ENCODE data around the gene UBC.
A peak's percentile ranks its signal among the peaks of the same experiment; 100 is the strongest.
"Not testable (repeated sequence)": the region's sequence is repeated elsewhere in the genome, so short reads cannot be mapped to it uniquely, and the experiment has no call there.

Gene UBC

DNA sequence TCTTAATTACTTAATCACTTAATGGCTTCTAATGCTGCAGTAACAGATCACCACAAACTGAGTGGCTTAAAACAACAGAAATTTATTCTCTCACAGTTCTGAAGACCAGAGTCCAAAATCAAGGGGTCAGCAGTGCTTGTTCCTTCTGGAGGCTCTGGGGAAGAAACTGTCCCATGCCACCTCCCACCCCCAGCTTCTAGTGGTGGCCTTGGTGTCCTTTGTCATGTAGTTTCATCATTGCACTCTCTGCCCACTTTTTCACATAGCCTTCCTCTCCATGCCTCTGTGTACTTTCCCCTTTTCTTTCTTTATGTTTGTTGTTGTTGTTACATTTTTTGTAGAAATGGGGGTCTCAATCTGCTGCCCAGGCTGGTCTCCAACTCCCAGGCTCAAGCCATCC is 16.1 kb upstream of the UBC start:
- DNase-seq, result no peak

DNA sequence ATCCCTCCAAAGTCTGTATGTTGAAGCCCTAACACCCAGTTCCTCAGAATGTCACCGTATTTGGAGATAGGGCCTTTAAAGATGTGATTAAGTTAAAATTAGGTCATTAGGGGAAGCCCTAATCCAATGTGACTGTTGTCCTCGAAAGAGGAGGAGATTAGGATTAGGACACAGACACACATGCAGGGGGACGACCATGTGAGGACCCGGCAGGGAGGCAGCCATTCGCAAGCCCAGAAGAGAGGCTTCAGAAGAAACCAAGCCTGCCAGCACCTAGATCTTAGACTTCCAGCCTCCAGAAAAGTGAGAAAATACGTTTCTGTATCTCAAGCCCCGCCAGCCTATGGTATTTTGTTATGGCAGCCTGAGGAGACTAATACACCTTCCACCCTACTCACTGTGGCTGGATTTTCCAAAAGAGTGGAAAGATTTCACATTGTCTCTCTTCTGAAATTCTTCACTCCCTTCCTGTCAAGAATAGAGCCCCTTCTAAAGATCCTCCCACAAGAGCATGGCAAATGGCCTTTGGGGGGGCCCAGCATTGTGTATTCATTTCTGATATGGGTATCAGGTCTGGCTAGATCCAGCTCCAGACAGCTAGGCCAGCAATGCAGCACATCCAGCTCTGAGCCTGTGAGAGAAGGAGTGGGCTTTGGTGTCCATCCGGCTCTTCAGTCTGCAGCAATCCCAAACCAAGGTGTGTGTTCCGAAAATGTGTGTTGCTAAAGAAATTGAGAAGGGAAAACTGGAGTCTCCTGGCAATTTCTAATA is 15.4 kb upstream of the UBC start:
- no peak for DNase-seq

DNA sequence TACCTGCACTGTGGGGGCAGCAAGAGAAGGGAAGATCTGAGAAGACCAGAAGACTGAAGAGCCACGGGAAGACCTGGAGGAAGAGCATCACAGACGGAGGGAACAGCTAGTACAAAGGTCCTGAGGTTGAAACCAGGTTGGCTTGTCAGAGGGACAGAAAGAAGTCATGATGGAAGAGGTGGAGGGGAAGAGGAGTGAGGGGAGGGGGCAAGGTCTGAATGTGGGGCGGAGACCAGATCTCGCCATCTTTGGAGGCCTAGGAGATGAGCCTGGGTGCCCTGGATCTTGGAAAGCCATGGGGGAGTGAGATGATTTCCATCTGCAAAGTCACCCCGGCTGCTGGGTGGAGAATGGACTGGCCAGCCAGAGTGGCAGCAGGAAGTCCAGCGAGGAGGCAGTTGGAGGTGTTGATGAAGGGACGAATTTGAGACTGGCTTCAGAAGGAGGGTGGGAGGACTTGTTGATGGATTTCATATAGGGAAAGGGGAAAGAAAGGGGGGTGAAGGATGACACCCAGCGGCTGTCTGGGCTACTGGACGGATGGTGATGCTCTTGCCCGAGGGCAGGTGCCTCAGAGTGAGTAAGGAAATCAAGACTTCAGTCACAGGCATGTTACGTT is 14.6 kb upstream of the UBC start:
- no peak for DNase-seq

DNA sequence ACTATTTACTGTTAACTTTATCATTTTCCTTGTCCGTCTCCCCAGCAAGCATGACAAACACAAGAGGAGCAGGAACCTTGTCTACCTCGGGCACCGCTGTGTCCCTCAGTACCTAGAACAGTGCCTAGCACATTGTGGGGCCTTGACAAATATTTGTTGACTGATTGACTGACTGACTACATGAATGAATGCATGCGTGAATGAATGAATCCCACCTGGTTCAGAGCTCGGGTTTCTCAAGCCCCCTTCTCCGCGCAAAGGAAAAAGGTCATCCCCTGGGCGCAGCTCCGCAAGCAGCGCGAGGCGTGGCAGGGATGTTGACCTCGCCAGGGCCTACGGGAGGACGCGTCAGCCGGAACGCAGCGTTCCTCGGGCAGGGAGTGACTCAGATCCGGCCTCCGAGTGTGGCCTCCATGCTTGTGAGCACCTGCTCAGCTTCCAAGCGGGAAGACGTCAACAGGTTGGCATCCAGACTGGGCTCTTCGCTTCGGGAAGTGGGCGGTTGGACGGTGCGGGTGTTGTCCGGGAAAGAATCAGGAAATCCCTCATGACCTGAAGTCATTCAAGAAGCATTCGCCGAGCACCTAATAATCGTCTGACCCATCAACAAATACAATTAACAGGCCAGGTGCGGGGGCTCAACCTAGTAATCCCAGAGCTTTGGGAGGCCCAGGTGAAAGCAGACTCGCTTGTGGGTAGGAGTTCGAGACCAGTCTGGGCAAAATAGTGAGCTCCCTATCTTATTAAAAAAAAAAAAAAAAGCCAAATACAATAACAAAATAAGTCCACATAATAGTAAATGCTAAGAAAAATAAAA is 13.9 kb upstream of the UBC start:
- no peak for DNase-seq

DNA sequence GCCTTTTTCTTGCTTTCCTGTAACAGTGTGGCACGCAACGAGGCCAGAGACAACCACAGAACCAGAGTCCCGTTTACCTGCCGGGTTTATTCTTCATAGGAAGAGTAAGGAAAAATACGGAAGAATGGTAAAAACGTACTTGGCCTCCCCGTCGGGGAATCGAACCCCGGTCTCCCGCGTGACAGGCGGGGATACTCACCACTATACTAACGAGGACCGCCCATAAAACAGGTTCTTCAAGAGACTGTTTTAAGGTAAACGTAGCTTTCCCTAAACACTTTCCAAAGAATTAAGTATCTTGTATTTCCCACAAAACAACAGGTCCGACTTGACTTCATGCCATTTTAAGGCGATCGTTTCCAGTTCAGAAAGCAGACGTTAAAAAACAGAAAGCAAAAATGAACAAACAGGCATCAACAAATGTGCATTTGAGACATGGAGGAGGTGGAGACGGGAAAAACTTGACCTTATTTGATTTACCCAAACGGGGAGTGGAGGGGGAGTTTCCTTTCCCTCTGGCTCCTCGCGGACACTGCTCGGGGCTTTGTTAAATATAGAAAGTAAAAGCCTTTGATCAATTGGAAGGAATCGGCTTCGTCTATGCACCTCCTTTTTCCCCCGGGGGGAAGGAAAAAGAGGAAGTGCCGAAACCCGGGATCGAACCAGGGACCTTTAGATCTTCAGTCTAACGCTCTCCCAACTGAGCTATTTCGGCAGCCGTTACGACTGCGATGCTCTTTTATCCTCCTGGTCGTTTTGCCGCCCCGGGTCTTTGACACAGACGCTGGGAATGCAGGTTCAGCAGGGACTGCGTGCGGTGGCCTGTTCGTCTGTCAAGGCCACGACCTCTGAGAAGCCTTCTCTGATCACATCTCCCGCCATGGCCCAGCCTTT is 13.0 kb upstream of the UBC start:
- DNase-seq, result peak; percentile 94

DNA sequence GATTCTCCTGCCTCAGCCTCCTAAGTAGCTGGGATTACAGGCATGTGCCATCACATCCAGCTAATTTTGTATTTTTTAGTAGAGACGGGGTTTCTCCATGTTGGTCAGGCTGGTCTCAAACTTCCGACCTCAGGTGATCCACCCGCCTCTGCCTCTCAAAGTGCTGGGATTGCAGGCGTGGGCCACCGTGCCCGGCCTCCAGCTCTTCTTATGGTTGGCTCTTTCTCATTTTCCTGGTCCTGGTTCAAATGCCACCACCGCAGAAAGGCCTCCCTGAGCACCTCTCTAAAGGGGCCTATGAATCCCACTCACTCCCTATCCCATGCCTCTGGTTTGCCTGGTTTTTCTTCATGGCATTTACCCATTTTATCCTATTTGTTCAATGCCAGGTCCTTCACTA is 11.3 kb upstream of the UBC start:
- DNase-seq, result not testable (repeated sequence)

DNA sequence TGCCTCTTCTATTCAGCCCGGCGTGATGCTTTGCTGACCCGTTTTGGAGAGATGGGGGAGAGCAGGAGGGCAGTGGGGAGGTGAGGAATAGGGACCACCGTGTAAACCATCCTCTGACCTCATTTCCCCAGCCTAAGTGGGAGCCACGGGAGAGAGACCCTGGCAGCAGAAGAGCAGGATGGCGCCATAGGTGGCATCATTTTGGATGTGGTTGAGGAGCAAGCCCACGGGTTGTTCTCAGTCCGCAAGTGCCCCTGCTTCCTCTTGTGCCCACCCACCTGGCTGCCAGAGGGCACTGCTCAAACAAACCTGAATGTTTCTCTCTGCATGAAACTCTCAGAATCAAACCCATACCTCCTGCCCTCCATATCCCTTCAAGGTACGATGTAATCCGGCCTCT is 10.7 kb upstream of the UBC start:
- no peak for DNase-seq

DNA sequence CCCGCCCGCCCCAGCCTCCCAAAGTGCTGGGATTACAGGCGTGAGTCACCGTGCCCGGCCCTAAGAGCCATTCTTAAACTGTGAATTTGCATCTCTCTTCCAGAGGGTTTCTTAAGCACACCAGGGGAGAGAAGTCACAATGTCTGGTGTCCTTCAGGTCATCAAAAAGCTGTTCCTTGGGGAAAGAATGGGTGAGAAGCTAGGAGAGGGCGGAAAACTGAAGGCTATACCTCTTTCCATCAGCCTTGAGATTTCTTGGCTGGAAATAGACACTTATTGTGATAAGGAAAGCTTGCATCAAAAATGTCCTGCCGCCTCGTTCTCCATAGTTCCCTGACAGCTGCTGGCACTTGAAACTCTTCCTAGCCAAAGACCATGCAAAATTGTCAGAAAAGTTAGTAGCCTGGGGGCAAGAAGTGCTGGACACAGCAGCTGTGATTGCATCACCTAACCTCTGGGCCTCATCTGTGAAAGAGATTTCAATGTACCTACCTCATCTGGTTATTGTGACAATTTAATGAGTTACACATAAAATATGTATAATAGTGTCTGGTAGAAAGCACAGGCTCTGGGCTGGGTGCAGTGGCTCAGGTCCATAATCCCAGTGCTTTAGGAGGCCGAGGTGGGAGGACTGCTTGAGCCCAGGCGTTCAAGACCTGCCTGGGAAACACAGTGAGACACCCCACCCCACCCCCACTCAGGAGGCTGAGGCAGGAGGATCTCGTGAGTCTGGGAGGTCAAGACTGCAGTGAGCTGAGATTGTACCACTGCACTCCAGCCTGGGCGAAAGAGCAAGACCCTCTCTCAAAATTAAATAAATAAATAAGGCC is 9.7 kb upstream of the UBC start:
- DNase-seq, result no peak

DNA sequence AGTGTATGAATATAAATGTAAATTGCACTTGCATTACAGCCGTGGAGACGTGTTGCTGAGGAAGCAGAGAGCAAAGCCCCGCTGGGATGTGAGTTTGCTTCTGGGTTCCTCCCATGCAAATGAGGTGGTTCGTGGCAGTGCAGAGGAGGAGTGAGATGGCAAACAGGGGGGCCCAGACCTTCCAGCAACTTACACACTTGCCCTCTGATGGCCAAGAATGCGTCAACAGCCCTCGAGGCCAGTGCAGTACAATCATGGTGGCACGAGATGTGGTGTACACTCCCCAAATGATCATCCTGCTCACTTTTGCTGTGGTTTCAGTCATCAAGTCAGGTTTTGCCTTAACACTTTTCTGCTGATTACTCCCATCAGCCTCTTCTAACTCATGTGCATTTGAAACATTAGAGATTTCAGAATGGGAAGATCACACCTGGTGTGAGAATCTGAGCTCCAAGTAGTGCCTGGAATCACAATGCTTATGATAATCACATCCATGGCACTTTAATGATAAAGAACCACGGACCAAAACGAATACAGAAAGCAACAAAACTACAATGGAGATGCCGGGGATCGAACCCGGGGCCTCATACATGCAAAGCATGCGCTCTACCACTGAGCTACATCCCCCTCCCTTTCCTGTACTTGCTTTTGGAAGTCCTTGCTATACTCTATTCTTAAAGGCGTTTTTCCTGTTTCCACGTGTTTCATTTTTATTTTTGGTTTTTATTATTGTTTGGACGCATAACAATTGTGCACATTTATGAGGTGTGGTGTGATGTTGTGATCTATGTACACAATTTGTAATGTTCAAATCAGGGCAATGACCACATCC is 7.0 kb upstream of the UBC start:
- peak; percentile 65 for DNase-seq

DNA sequence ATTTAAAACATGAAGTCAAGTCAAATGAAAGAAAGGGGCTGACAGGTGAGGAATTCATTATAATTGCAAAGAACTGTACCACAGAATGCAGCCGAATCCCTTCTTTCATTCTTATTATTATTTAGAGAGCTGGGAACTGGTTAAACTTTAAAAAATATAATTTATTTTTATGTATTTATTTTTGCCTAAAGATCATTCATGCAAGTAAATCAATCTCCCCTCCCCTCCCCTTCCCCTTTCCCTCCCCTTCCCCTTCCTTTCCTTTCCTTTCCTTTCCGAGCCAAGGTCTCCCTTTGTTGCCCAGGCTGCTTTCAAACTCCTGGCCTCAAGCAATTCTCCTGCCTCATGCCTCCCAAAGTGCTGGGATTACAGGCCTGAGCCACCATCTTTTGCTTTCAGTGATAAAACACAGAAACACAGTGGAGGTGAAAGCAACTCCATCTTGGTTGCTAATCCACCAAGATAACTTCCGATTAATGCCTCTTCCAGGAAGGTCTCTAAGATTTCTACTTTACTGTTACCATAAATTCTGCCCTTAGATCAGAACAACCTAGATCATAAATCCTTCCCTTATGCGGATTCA is 6.0 kb upstream of the UBC start:
- DNase-seq, result no peak

DNA sequence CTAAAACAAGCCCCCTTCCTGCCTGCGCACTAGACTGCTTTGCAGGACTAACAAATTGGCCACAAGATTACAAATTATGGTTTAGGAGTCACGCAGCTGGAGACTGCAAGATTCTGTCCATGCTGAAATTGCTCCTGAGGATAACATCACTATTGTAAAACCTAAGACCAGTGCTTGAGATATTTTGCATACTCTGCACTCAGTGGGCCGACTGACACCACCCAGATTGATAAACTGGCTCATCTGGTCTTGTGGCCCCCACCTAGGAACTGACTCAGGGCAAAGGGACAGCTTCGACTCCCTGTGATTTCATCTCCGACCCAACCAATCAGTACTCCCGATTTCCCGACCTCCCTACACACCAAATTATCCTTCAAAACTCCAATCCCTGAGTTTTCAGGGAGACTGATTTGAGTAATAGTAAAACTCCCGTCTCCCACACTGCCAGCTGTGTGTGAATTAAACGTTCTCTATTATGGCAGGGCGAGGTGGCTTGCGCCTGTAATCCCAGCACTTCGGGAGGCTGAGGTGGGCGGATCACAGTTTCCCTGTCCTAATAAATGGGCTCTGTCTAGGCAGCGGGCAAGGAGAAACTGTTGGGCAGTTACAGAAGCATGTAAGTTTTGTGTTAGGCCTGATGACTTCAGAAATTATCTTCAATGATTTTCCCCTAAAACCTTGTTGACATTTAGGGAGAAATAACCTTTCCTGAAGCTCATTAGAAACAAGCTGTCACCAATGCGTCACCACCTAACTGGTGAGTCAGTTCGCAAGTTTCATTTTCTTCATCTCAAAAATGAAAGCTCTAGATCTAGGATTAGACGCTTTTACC is 5.3 kb upstream of the UBC start:
- DNase-seq, result no peak

DNA sequence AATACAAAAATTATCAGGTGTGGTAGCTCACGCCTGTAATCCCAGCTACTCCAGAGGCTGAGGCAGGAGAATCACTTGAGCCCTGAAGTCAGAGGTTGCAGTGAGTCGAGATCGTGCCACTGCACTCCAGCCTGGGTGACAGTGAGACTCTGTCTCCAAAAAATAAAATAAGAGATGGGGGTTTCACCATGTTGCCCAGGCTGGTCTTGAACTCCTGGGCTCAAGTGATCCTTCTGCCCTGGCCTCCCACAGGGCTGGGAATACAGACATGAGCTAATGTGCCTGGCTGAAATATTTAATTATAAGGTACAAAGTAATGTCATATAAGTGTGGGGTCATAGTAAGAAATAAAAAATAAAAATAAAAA is 4.2 kb upstream of the UBC start:
- DNase-seq, result not testable (repeated sequence)

DNA sequence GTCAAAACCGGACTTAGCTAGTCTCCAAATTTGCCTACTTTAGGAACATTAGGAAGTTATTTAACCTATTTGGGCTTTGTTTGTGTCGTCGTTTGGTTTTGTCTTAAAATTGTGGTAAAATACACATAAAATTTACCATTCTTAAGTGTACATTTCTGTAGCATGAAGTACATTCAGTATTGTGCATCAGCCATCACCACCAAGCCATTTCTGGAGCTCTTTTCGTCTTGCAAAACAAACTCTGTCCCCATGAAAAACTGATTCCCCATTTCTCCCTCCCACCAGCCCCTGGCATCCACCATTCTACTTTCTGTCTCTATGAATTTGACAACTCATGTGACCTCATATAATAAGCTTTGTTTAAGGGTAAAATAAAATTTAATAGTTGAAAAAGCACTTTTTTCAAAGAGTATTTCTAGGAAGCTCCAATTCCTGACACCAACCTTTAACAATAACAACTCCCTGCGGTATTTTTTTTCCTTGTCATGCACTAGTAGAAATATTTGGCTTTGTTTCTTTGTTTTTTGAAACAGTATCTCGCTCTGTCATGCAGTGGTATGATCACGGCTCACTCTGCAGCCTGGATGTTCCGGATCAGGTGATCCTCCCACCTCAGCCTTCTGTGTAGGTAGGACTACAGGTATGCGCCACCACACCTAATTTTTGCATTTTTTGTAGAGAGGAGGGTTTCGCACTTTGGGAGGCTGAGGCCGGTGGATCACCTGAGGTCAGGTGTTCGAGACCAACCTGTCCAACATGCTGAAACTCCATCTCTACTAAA is 3.6 kb upstream of the UBC start:
- no peak for DNase-seq

DNA sequence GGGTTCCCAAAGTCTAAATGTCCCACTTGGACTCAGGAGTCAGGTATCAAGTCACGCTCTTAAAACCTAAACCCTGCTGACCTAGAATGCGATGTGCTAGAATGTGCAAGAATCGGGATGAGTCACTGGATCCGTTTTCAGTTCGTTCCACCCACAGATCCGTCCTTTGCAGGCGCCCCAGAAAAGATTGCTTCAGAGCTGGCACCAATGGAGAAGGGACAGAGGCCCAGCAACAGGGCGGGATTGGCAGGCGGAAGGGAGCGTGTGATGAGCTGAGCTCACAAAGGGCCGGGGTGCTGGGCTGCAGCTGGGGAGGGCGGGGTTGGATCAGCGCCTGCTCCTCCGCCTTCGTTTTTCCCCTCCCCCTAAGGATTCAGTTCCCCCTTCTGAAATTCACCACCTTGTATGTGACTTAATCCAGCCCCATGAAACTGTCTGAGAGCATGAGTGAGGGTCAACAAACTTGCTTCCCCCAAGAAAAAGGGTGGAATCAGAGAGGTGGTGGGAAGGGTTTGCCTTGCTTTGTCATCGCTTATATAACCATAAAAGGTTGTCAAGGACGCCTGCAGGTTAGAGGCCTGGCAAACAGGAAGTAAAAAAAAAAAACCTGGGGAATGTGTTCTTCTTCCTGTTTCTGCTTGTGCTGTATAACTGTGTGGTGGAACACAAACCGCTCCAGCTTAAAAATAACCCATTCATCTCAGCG is 2.8 kb upstream of the UBC start:
- DNase-seq, result peak; percentile 85

DNA sequence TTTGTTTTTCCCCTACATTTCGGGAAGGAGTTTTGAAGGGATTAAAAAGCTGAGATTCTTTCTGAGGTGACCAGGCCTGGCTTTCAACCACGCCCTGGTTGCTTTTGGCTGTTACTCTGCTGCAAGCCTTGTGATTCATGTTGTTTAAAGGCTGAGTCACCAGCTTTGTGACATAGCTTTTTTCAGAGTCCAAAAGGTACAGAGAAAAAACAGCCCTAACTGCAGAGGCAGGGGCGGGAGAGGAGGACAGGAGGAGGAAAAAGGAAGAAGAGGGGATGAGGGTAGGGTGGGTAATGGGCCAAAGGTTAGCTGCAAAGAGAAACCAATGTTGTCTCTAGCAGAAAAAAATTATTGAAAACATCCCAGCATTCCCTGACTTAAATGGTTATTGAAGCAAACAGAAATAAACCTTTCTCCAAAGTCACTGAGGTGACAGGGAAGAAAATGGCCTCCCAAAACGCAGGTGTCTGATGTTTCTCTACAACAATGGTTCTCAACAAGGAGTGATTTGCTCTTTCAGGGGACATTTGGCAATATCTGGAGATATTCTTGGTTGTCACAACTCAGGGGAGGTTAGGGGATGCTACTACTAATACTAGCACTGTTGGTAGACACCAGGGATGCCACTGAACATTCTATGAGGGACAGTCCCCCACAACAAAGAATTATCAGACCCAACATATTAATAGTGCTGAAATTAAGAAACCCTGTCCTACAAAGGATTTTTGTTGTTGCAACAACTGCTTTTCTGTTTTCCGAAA is 2.1 kb upstream of the UBC start:
- DNase-seq, result no peak

DNA sequence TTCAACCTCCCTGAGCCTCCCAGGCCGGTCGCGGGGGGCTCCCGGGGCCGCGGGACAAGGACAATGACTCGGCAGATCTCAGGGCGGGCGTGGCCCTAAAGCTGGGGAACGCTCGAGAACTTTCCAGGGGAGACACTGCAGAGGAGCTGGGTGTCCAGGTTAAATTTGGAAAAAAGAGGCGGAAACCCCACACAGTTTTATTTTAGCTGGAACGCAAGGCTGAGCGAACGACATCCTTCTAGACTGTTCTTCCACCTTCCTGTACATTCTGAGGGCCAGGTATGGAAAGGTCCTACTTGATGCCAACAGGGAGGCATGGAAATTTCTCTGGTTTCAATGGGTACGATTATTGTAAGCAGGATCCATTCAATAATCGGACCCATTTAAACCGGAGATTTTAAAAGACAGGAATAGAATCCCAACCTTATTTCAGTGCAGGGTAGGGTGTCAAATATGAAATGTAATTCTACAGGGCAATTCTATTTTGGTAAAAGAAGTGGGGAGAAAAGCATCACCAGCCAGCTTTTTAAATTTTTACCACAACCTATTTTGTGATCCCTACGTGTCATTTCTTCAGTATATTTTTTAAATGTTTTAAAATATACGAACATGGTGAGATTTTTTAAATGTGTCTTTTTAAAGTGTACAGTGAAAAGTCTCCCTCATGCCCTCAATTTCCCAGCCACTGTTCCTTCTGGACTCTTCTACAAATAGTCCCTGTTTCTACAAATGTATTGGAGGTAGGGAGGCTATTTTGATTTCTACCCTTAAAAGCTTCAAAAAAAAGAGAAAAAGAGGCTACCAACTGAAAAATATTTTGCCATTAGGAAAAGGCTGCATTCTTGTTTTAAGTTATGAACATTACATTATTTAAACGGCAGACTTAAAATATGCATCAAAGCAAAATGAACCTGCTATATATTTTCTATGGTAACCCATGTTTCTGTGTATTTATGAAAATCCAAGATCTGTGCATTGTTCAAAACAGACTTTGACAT is 1.1 kb upstream of the UBC start:
- DNase-seq, result no peak
